Activated effector memory CD4-positive, alpha-beta T cell treated with Interleukin-2 at 50 U/mL for 16 hours (primary cell): ENCODE measurements around the gene C3orf22.

Experiments used
- DNase-seq: peaks from one replicate; pipeline ENCODE4 v3.0.0-alpha.2; 2020

C3orf22 gene

GRCh38 chr3:126510308-126510910 is 48.3 kb downstream of the C3orf22 start:
- no peak for DNase-seq

- no peak for DNase-seq
Measured at GRCh38 chr3:126509597-126510307, 49.0 kb downstream of the C3orf22 start.

- no peak for DNase-seq
Measured at GRCh38 chr3:126508564-126508964, 50.2 kb downstream of the C3orf22 start.

- no peak for DNase-seq
Measured at GRCh38 chr3:126507886-126508285, 50.8 kb downstream of the C3orf22 start.

- DNase-seq, result no peak
Measured at GRCh38 chr3:126503701-126504100, 55.0 kb downstream of the C3orf22 start.

GRCh38 chr3:126502656-126503055 is 56.1 kb downstream of the C3orf22 start:
- no peak for DNase-seq

- DNase-seq, result no peak
Measured at GRCh38 chr3:126501736-126502135, 57.0 kb downstream of the C3orf22 start.

GRCh38 chr3:126501054-126501453 is 57.7 kb downstream of the C3orf22 start:
- DNase-seq, result no peak

GRCh38 chr3:126500016-126500415 is 58.7 kb downstream of the C3orf22 start:
- no peak for DNase-seq
